IMR-90 (cell line): ENCODE measurements around the gene KRI1. TPM values are rescaled to one million over a fixed set of nuclear protein-coding genes. Genes with fewer than 3 reads are reported as not detected.

Source experiments
- ATAC-seq: fragments of 200-7000 bp; cut with Tn5 transposase; 2 replicates; pipeline ENCODE4 v1.9.1; 2020; ENCODE audit warnings: low read depth, mild to moderate bottlenecking, moderate library complexity
- BruUV-seq: library from RNA; stranded (reverse); fragments of 400-500 nt; replicated peaks from 2 replicates; lab custom pipeline; 2021; lab: Mats Ljungman, UMichigan
- CTCF ChIA-PET: fragments of 300-600 bp; formaldehyde crosslinking; extraction: SDS; loops from one replicate; lab custom pipeline; 2021; ENCODE audit warnings: antibody characterized with exemption; lab: Yijun Ruan, JAX
- POLR2A ChIA-PET: fragments of 300-600 bp; sonication (Branson Sonifier 250); formaldehyde crosslinking; loops from one replicate; lab custom pipeline; 2022; ENCODE audit warnings: antibody characterized with exemption; ENCODE audit not compliant: unreplicated experiment; lab: Charles Lee
- DNase-seq: peaks from one replicate; pipeline ENCODE4 v3.0.0; 2013
- H2AFZ ChIP-seq: replicated peaks from 2 replicates; pipeline ENCODE3; 2013; ENCODE audit warnings: low read length, mild to moderate bottlenecking; ENCODE audit not compliant: poor library complexity
- H2AK5ac ChIP-seq: 2 replicates; pipeline ENCODE4 v1.6.1; 2013; ENCODE audit warnings: low read depth, low read length, inconsistent platforms
- H2AK9ac ChIP-seq: replicated peaks from 2 replicates; pipeline ENCODE3; 2013; ENCODE audit warnings: mild to moderate bottlenecking, low read depth, low read length, moderate library complexity; ENCODE audit not compliant: poor library complexity
- H2BK120ac ChIP-seq: 2 replicates; pipeline ENCODE4 v1.6.1; 2013; ENCODE audit warnings: low read depth, low read length, inconsistent platforms
- H2BK15ac ChIP-seq: 3 replicates; pipeline ENCODE4 v1.6.1; 2013; ENCODE audit warnings: low read depth, low read length, inconsistent platforms
- H2BK20ac ChIP-seq: 2 replicates; pipeline ENCODE4 v1.6.1; 2013; ENCODE audit warnings: low read depth, mild to moderate bottlenecking, inconsistent platforms, low read length, moderate library complexity
- H2BK5ac ChIP-seq: 2 replicates; pipeline ENCODE4 v1.6.1; 2013; ENCODE audit warnings: mild to moderate bottlenecking, low read depth, low read length, inconsistent platforms; ENCODE audit not compliant: poor library complexity, severe bottlenecking
- H3K14ac ChIP-seq: replicated peaks from 2 replicates; pipeline ENCODE4 v1.6.1; 2013; ENCODE audit warnings: low read depth, low read length, inconsistent platforms
- H3K18ac ChIP-seq: 2 replicates; pipeline ENCODE4 v1.6.1; 2013; ENCODE audit warnings: low read depth, low read length, control low read depth
- H3K23ac ChIP-seq: 2 replicates; pipeline ENCODE4 v1.6.1; 2013; ENCODE audit warnings: low read depth, low read length, inconsistent platforms
- H3K27ac ChIP-seq: 2 replicates; pipeline ENCODE4 v1.5.1; 2013; ENCODE audit warnings: mild to moderate bottlenecking, control low read depth, low read length; ENCODE audit not compliant: insufficient read depth
- H3K27me3 ChIP-seq: 2 replicates; pipeline ENCODE4 v1.6.1; 2013; ENCODE audit warnings: low read length; ENCODE audit not compliant: control insufficient read depth, insufficient read depth
- H3K36me3 ChIP-seq: 2 replicates; pipeline ENCODE4 v1.6.1; 2013; ENCODE audit warnings: low read length, mixed read lengths; ENCODE audit not compliant: control insufficient read depth, insufficient read depth
- H3K4ac ChIP-seq: 2 replicates; pipeline ENCODE4 v1.6.1; 2013; ENCODE audit warnings: low read depth, low read length, inconsistent platforms
- H3K4me1 ChIP-seq: 2 replicates; pipeline ENCODE4 v1.6.1; 2013; ENCODE audit warnings: low read length, mixed read lengths; ENCODE audit not compliant: control insufficient read depth, insufficient read depth
- H3K4me2 ChIP-seq: 2 replicates; pipeline ENCODE4 v1.6.1; 2013; ENCODE audit warnings: low read depth, mild to moderate bottlenecking, control low read depth, low read length, moderate library complexity
- H3K4me3 ChIP-seq: 2 replicates; pipeline ENCODE4 v1.5.1; 2013; ENCODE audit warnings: low read depth, mild to moderate bottlenecking, control low read depth, low read length, moderate library complexity; ENCODE audit not compliant: insufficient read depth
- H3K56ac ChIP-seq: 2 replicates; pipeline ENCODE4 v1.6.1; 2013; ENCODE audit warnings: low read length, inconsistent platforms; ENCODE audit not compliant: insufficient read depth; ENCODE audit errors: extremely low read depth
- H3K79me1 ChIP-seq, 2 experiments: 2 replicates each; pipeline ENCODE4 v1.6.1; 2013; ENCODE audit warnings: low read length in 2 of 2, inconsistent platforms in 1 of 2, low read depth in 1 of 2
- H3K9ac ChIP-seq: 2 replicates; pipeline ENCODE4 v1.6.1; 2013; ENCODE audit warnings: low read depth, low read length, control low read depth
- H3K9me1 ChIP-seq: 2 replicates; pipeline ENCODE4 v1.6.1; 2013; ENCODE audit warnings: low read length, inconsistent platforms; ENCODE audit not compliant: insufficient read depth
- H3K9me3 ChIP-seq: 2 replicates; pipeline ENCODE4 v1.6.1; 2013; ENCODE audit warnings: low read length; ENCODE audit not compliant: control insufficient read depth, insufficient read depth
- H4K20me1 ChIP-seq: 2 replicates; pipeline ENCODE4 v1.6.1; 2013; ENCODE audit warnings: low read length, inconsistent platforms; ENCODE audit not compliant: insufficient read depth
- H4K5ac ChIP-seq: 2 replicates; pipeline ENCODE4 v1.6.1; 2013; ENCODE audit warnings: mild to moderate bottlenecking, low read depth, low read length, control low read depth
- H4K8ac ChIP-seq, 2 experiments: 2 replicates each; pipeline ENCODE4 v1.6.1; 2013; ENCODE audit warnings: low read depth in 2 of 2, low read length in 2 of 2, control low read depth in 1 of 2, inconsistent platforms in 1 of 2
- H4K91ac ChIP-seq: 2 replicates; pipeline ENCODE4 v1.6.1; 2013; ENCODE audit warnings: low read depth, low read length, inconsistent platforms; ENCODE audit not compliant: insufficient read depth
- BHLHE40 ChIP-seq: fragments of 150-350 bp; IDR thresholded peaks from 2 replicates; pipeline ENCODE4 v1.6.1; 2016; ENCODE audit warnings: mild to moderate bottlenecking, low read depth, low read length
- CEBPB ChIP-seq: IDR thresholded peaks from 2 replicates; pipeline ENCODE4 v1.6.1; 2012; ENCODE audit warnings: low read depth, low read length, improper control_type of control experiment
- CHD1 ChIP-seq: IDR thresholded peaks from 2 replicates; pipeline ENCODE4 v1.6.1; 2012; ENCODE audit warnings: low read depth, low read length, improper control_type of control experiment
- FOS ChIP-seq: fragments of 150-350 bp; IDR thresholded peaks from 2 replicates; pipeline ENCODE4 v1.6.1; 2016; ENCODE audit warnings: low read depth, low read length
- MAFK ChIP-seq: IDR thresholded peaks from 2 replicates; pipeline ENCODE4 v1.6.1; 2012; ENCODE audit warnings: low read depth, low read length, improper control_type of control experiment
- MAZ ChIP-seq: IDR thresholded peaks from 2 replicates; pipeline ENCODE4 v1.6.1; 2012; ENCODE audit warnings: low read depth, mild to moderate bottlenecking, low read length, improper control_type of control experiment, moderate library complexity, borderline replicate concordance
- MXI1 ChIP-seq: IDR thresholded peaks from 2 replicates; pipeline ENCODE4 v1.6.1; 2012; ENCODE audit warnings: low read depth, mild to moderate bottlenecking, low read length, moderate library complexity, borderline replicate concordance
- NFE2L2 ChIP-seq: fragments of 150-350 bp; IDR thresholded peaks from 2 replicates; pipeline ENCODE4 v1.6.1; 2016; ENCODE audit warnings: low read depth, mild to moderate bottlenecking, low read length
- POLR2A ChIP-seq: IDR thresholded peaks from 2 replicates; pipeline ENCODE4 v1.6.1; 2012; ENCODE audit warnings: mild to moderate bottlenecking, low read depth, low read length
- RAD21 ChIP-seq: IDR thresholded peaks from 2 replicates; pipeline ENCODE4 v1.6.1; 2012; ENCODE audit warnings: low read length, improper control_type of control experiment
- RCOR1 ChIP-seq: IDR thresholded peaks from 2 replicates; pipeline ENCODE4 v1.6.1; 2012; ENCODE audit warnings: mild to moderate bottlenecking, low read length, improper control_type of control experiment; ENCODE audit not compliant: insufficient replicate concordance
- RFX5 ChIP-seq: IDR thresholded peaks from 2 replicates; pipeline ENCODE4 v1.8.0; 2012; ENCODE audit warnings: low read depth, mild to moderate bottlenecking, low read length, moderate library complexity
- SMC3 ChIP-seq: fragments of 150-350 bp; IDR thresholded peaks from 2 replicates; pipeline ENCODE4 v1.6.1; 2016; ENCODE audit warnings: low read depth, mild to moderate bottlenecking, antibody characterized with exemption, low read length, moderate library complexity
- USF2 ChIP-seq: fragments of 150-350 bp; IDR thresholded peaks from 2 replicates; pipeline ENCODE4 v1.6.1; 2017; ENCODE audit warnings: mild to moderate bottlenecking, antibody characterized with exemption, low read length, low read depth
- WGBS, 2 experiments: methylation state at CpG; one replicate each; pipeline versions ENCODE4 v1.1.5 to v1.1.7; 2013; ENCODE audit warnings: missing lambda C conversion rate in 2 of 2; ENCODE audit not compliant: insufficient read length in 1 of 2; ENCODE audit errors: extremely low coverage in 2 of 2; 5-methylcytosine and 5-hydroxymethylcytosine counted together
- dilution Hi-C: fragments of 300-500 bp; cut with HindIII; formaldehyde crosslinking; loops from one replicate; pipeline ENCODE4 v1.14.3; 2018; ENCODE audit warnings: low sequenced_read_pairs; ENCODE audit not compliant: unreplicated experiment
- in situ Hi-C: fragments of 300-500 bp; cut with MboI; formaldehyde crosslinking; loops from 3 replicates; pipeline ENCODE4 v1.14.3; 2019; ENCODE audit warnings: low sequenced_read_pairs, inconsistent platforms, mixed read lengths
- intact Hi-C: fragments of 100-400 bp; cut with micrococcal nuclease; formaldehyde crosslinking; loops from 2 replicates; pipeline ENCODE4 v1.10.0; 2022
- polyA plus RNA-seq, 3 experiments: library from polyadenylated mRNA; depleted of rRNA; stranded (reverse); fragments of >200 nt; gene quantifications; 2 replicates each; pipeline ENCODE4 v1.2.3, GENCODE V29; 2012; ENCODE audit warnings: low replicate concordance in 1 of 3
- total RNA-seq: library from RNA; depleted of rRNA; stranded (reverse); fragments of >200 nt; gene quantifications from 2 replicates; pipeline ENCODE4 v1.2.3, GENCODE V29; 2012
- TF ChIP-seq, protein P1 (sequence below): fragments of 150-350 bp; IDR thresholded peaks from 2 replicates; pipeline ENCODE4 v1.6.1; 2016; ENCODE audit warnings: low read depth, mild to moderate bottlenecking, low read length, moderate library complexity, borderline replicate concordance
- TF ChIP-seq, protein P2 (sequence below): conservative IDR thresholded peaks from 2 replicates; pipeline ENCODE4 v1.5.1; 2012; ENCODE audit warnings: mild to moderate bottlenecking, low read depth, low read length, improper control_type of control experiment

The KRI1 gene
- total and polyA plus RNA-seq, 2 of the 4 experiments (the other 2 are of a cell fraction) = 5.7 to 13.3 TPM

- H2BK5ac ChIP-seq = no peak overlapping the region
- no peak overlapping the region for H3K23ac ChIP-seq
- H2AFZ ChIP-seq = no peak overlapping the region
- TF ChIP-seq, protein P1, sequence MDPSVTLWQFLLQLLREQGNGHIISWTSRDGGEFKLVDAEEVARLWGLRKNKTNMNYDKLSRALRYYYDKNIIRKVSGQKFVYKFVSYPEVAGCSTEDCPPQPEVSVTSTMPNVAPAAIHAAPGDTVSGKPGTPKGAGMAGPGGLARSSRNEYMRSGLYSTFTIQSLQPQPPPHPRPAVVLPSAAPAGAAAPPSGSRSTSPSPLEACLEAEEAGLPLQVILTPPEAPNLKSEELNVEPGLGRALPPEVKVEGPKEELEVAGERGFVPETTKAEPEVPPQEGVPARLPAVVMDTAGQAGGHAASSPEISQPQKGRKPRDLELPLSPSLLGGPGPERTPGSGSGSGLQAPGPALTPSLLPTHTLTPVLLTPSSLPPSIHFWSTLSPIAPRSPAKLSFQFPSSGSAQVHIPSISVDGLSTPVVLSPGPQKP = no peak
- no peak for TF ChIP-seq CHD1
- no peak for TF ChIP-seq MXI1
- no peak for TF ChIP-seq RFX5
- no peak for TF ChIP-seq RCOR1
- TF ChIP-seq FOS = no peak
- TF ChIP-seq POLR2A = no peak
- no peak for TF ChIP-seq RAD21
- TF ChIP-seq NFE2L2 = no peak
- TF ChIP-seq, protein P2, sequence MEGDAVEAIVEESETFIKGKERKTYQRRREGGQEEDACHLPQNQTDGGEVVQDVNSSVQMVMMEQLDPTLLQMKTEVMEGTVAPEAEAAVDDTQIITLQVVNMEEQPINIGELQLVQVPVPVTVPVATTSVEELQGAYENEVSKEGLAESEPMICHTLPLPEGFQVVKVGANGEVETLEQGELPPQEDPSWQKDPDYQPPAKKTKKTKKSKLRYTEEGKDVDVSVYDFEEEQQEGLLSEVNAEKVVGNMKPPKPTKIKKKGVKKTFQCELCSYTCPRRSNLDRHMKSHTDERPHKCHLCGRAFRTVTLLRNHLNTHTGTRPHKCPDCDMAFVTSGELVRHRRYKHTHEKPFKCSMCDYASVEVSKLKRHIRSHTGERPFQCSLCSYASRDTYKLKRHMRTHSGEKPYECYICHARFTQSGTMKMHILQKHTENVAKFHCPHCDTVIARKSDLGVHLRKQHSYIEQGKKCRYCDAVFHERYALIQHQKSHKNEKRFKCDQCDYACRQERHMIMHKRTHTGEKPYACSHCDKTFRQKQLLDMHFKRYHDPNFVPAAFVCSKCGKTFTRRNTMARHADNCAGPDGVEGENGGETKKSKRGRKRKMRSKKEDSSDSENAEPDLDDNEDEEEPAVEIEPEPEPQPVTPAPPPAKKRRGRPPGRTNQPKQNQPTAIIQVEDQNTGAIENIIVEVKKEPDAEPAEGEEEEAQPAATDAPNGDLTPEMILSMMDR = no peak
- no peak for TF ChIP-seq MAFK
- no peak for TF ChIP-seq CEBPB
- TF ChIP-seq SMC3 = no peak
- no peak for TF ChIP-seq USF2
- TF ChIP-seq MAZ = no peak
- no peak for TF ChIP-seq BHLHE40
- no peak for DNase-seq
- no peak overlapping the region for H3K56ac ChIP-seq
- no TSS peak for BruUV-seq
- no peak overlapping the region for H4K8ac ChIP-seq
- intact Hi-C loops = no loop called here
- H3K4me3 ChIP-seq = no peak overlapping the region
- H4K91ac ChIP-seq = no peak overlapping the region
- peaks cover 7% of the 10 kb centered on the region; the same call in 1 of the 2 replicates for H3K9me1 ChIP-seq
- H3K9ac ChIP-seq = no peak overlapping the region
- dilution Hi-C loops = no loop called here
- WGBS, 2 experiments = 75% methylated on average over 2 of the region's 7 CpGs; no CpG with 5 or more reads in 1 of the 2 experiments
- POLR2A ChIA-PET = no interaction called here
- no peak for ATAC-seq
- no peak overlapping the region for H2AK5ac ChIP-seq
- peaks cover 11% of the 10 kb centered on the region for H4K20me1 ChIP-seq
- peaks cover 2% of the 10 kb centered on the region; the same call in 1 of the 2 replicates for H3K4me1 ChIP-seq
- H2BK20ac ChIP-seq = no peak overlapping the region
- no peaks in the 10 kb centered on the region for H3K9me3 ChIP-seq
- no peak overlapping the region for H2AK9ac ChIP-seq
- no peak overlapping the region for H3K18ac ChIP-seq
- no peak overlapping the region for H3K4ac ChIP-seq
- H3K14ac ChIP-seq = no peak overlapping the region
- H2BK15ac ChIP-seq = no peak overlapping the region
- H3K79me1 ChIP-seq = peaks cover 13 to 37% of the 10 kb centered on the region in 2 experiments
- no peak overlapping the region for H3K4me2 ChIP-seq
- CTCF ChIA-PET = no interaction called here
- peaks cover 59% of the 10 kb centered on the region for H3K36me3 ChIP-seq
- in situ Hi-C loops = no loop called here
- H2BK120ac ChIP-seq = no peak overlapping the region
- H4K5ac ChIP-seq = no peak overlapping the region
- no peaks in the 10 kb centered on the region for H3K27me3 ChIP-seq
- H3K27ac ChIP-seq = no peak overlapping the region
Observed at GRCh38 chr19:10549733-10550132, 16.1 kb downstream of the KRI1 start.
